ENCODE results near the gene AAK1.
"Not testable (repeated sequence)": the region's sequence is repeated elsewhere in the genome, so short reads cannot be mapped to it uniquely, and the experiment has no call there.

The AAK1 gene

GRCh38 chr2:69572641-69573040, 70.9 kb downstream of the AAK1 start:
- no peak for DNase-seq (ENCODE audit: low spot score)

GRCh38 chr2:69571189-69571588, 72.3 kb downstream of the AAK1 start:
- no peak for DNase-seq (ENCODE audit: low spot score)

GRCh38 chr2:69570474-69570873, 73.1 kb downstream of the AAK1 start:
- no peak for DNase-seq (ENCODE audit: low spot score)

GRCh38 chr2:69567909-69568300, 75.6 kb downstream of the AAK1 start:
- DNase-seq (ENCODE audit: low spot score) = no peak

GRCh38 chr2:69567157-69567908, 76.2 kb downstream of the AAK1 start:
- DNase-seq (ENCODE audit: low spot score) = no peak

- no peak for DNase-seq (ENCODE audit: low spot score)
Measured at GRCh38 chr2:69566669-69567068, 76.9 kb downstream of the AAK1 start.

GRCh38 chr2:69565431-69565839, 78.1 kb downstream of the AAK1 start:
- DNase-seq (ENCODE audit: low spot score) = peak; percentile 88

GRCh38 chr2:69564604-69565003, 78.9 kb downstream of the AAK1 start:
- no peak for DNase-seq (ENCODE audit: low spot score)

- no peak for DNase-seq (ENCODE audit: low spot score)
Measured at GRCh38 chr2:69563021-69563420, 80.5 kb downstream of the AAK1 start.

- no peak for DNase-seq (ENCODE audit: low spot score)
Measured at GRCh38 chr2:69561101-69561500, 82.4 kb downstream of the AAK1 start.

GRCh38 chr2:69560147-69560482, 83.4 kb downstream of the AAK1 start:
- no peak for DNase-seq (ENCODE audit: low spot score)

GRCh38 chr2:69559442-69560146, 83.9 kb downstream of the AAK1 start:
- peak; percentile 79 for DNase-seq (ENCODE audit: low spot score)

GRCh38 chr2:69556008-69556407, 87.5 kb downstream of the AAK1 start:
- DNase-seq (ENCODE audit: low spot score) = no peak

GRCh38 chr2:69554981-69555380, 88.6 kb downstream of the AAK1 start:
- DNase-seq (ENCODE audit: low spot score) = no peak

- DNase-seq (ENCODE audit: low spot score) = no peak
Measured at GRCh38 chr2:69554568-69554967, 89.0 kb downstream of the AAK1 start.

GRCh38 chr2:69553991-69554390, 89.5 kb downstream of the AAK1 start:
- DNase-seq (ENCODE audit: low spot score) = no peak

GRCh38 chr2:69550511-69550910, 93.0 kb downstream of the AAK1 start:
- not testable (repeated sequence) for DNase-seq (ENCODE audit: low spot score)

GRCh38 chr2:69549421-69549820, 94.1 kb downstream of the AAK1 start:
- no peak for DNase-seq (ENCODE audit: low spot score)

- DNase-seq (ENCODE audit: low spot score) = no peak
Measured at GRCh38 chr2:69547984-69548715, 95.4 kb downstream of the AAK1 start.

GRCh38 chr2:69546646-69547045, 96.9 kb downstream of the AAK1 start:
- no peak for DNase-seq (ENCODE audit: low spot score)

GRCh38 chr2:69545477-69545932, 98.0 kb downstream of the AAK1 start:
- no peak for DNase-seq (ENCODE audit: low spot score)

- no peak for DNase-seq (ENCODE audit: low spot score)
Measured at GRCh38 chr2:69544951-69545350, 98.6 kb downstream of the AAK1 start.

GRCh38 chr2:69539549-69539908, 104.0 kb downstream of the AAK1 start:
- DNase-seq (ENCODE audit: low spot score) = no peak

Data from hematopoietic multipotent progenitor cell treated with erythropoietin and hydrocortisone succinate and interleukin-3 and kit ligand, for 17 days (in vitro differentiated cells).